ENCODE results near the gene BAHCC1.

The BAHCC1 gene

DNA sequence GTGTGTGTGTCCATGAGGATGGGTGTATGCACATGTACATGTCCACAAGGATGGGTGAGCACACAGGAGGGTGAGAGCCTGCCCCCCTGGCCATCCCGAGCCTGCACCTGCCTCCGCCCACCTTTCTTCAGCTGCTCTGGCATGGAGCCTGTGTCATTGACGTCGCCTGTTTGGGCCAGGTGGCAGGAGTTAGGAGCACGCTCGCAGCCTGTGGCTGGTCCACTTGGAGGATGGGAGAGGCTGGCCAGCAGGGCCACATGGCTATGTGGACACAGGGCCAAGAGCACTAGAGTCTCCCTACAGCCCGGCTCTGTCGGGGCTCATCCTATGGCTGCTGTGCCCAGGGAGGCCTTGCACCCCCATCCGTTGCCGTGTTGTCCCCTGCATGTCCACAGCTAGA is 21.4 kb downstream of the BAHCC1 start:
- Histone ChIP-seq H3K79me2 (ENCODE audit: insufficient read depth, low read length) (peaks cover 98% of the 10 kb centered on the region), H3K4me3 (ENCODE audit: low read length, poor library complexity, severe bottlenecking) (no peak overlapping the region), H3K9me2 (replicated peaks; ENCODE audit: low read depth, low read length) (no peaks in the 10 kb centered on the region), H3F3A (ENCODE audit: low read depth) (no peaks in the 10 kb centered on the region), H3K27me3 (ENCODE audit: insufficient read depth, low read length, poor library complexity, severe bottlenecking) (no peaks in the 10 kb centered on the region), H3K4me1 (ENCODE audit: insufficient read depth, low read length, poor library complexity, severe bottlenecking) (no peaks in the 10 kb centered on the region), H3K9ac (ENCODE audit: low read depth, low read length, poor library complexity, severe bottlenecking) (no peak overlapping the region), H3K9me3 (ENCODE audit: insufficient read depth, low read depth, low read length) (no peaks in the 10 kb centered on the region), H3K36me3 (ENCODE audit: insufficient read depth, low read length) (peaks cover 14% of the 10 kb centered on the region; the same call in 1 of the 2 replicates), H2AFZ (ENCODE audit: low read length) (no peak overlapping the region), H4K20me1 (ENCODE audit: insufficient read depth, low read length, poor library complexity, severe bottlenecking) (peaks cover 59% of the 10 kb centered on the region), H3K4me2 (ENCODE audit: low read depth, low read length, poor library complexity, severe bottlenecking) (no peak overlapping the region)
- TF ChIP-seq CTCF (conservative IDR thresholded peaks at IDR 0.05; ENCODE audit: low read length) (no peak), EZH2phosphoT487 (IDR thresholded peaks at IDR 0.05; ENCODE audit: borderline replicate concordance) (no peak)

DNA sequence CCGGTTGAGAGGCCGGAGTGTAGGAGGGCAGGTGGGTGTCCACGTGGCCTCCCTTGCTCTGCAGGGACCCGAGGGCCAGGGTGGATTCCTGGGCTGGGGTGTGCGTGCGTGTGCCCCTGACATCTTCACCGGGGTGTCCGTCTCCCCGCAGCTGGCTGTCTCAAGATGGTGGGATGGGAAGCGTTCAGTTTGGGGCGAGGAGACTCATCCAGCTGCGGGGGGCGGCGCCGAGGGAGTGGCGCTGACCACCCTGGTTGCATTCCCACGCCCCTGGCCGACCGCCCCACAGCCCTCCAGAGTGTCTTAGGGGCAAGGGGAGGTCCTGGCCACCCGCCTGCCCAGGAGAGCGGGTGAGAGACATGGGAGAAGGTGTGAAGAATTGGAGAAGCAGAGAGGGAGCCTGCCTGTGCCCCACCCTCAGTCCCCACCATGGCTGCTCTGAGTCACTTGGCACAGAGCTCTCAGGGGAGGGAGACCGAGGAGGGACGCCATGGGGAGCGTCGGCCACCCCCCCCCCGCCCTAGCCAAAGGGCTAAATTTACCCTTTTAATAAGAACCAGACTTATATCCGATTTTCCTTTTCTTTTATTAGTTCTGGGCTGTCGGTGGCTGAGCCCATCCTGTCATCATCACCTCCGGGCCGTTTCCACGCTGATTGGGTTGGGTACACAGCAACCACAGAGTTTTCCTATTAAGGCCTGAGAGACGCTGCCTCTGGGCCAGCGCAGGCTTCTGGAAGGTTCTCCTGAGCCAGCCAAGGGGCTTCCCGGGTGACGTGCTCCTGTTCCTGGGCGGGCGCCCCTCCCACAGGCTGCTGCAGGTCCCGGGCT is 22.0 kb downstream of the BAHCC1 start:
- no peak overlapping the region for H2AFZ ChIP-seq (ENCODE audit: low read length)
- TF ChIP-seq EZH2phosphoT487 (IDR thresholded peaks at IDR 0.05; ENCODE audit: borderline replicate concordance): no peak
- TF ChIP-seq CTCF (conservative IDR thresholded peaks at IDR 0.05; ENCODE audit: low read length): no peak
- H3F3A ChIP-seq (ENCODE audit: low read depth): no peaks in the 10 kb centered on the region
- no peak overlapping the region for H3K9ac ChIP-seq (ENCODE audit: low read depth, low read length, poor library complexity, severe bottlenecking)
- no peak overlapping the region for H3K4me3 ChIP-seq (ENCODE audit: low read length, poor library complexity, severe bottlenecking)
- H3K27me3 ChIP-seq (ENCODE audit: insufficient read depth, low read length, poor library complexity, severe bottlenecking): no peaks in the 10 kb centered on the region
- H3K9me3 ChIP-seq (ENCODE audit: insufficient read depth, low read depth, low read length): no peaks in the 10 kb centered on the region
- no peaks in the 10 kb centered on the region for H3K9me2 ChIP-seq (replicated peaks; ENCODE audit: low read depth, low read length)
- H3K4me1 ChIP-seq (ENCODE audit: insufficient read depth, low read length, poor library complexity, severe bottlenecking): no peaks in the 10 kb centered on the region
- peaks cover 98% of the 10 kb centered on the region for H3K79me2 ChIP-seq (ENCODE audit: insufficient read depth, low read length)
- peaks cover 14% of the 10 kb centered on the region; the same call in 1 of the 2 replicates for H3K36me3 ChIP-seq (ENCODE audit: insufficient read depth, low read length)
- peaks cover 58% of the 10 kb centered on the region for H4K20me1 ChIP-seq (ENCODE audit: insufficient read depth, low read length, poor library complexity, severe bottlenecking)
- no peak overlapping the region for H3K4me2 ChIP-seq (ENCODE audit: low read depth, low read length, poor library complexity, severe bottlenecking)

- H3K4me2 ChIP-seq (ENCODE audit: low read depth, low read length, poor library complexity, severe bottlenecking): no peak overlapping the region
Observed at GRCh38 chr17:81417879-81418709, 22.8 kb downstream of the BAHCC1 start.

More at GRCh38 chr17:81417879-81418709, 22.8 kb downstream of the BAHCC1 start:
- Histone ChIP-seq H3K9me3 (ENCODE audit: insufficient read depth, low read depth, low read length) (no peaks in the 10 kb centered on the region), H3K27me3 (ENCODE audit: insufficient read depth, low read length, poor library complexity, severe bottlenecking) (no peaks in the 10 kb centered on the region), H3K9ac (ENCODE audit: low read depth, low read length, poor library complexity, severe bottlenecking) (no peak overlapping the region), H3K9me2 (replicated peaks; ENCODE audit: low read depth, low read length) (no peaks in the 10 kb centered on the region), H3K79me2 (ENCODE audit: insufficient read depth, low read length) (peaks cover 98% of the 10 kb centered on the region), H3K4me1 (ENCODE audit: insufficient read depth, low read length, poor library complexity, severe bottlenecking) (no peaks in the 10 kb centered on the region), H4K20me1 (ENCODE audit: insufficient read depth, low read length, poor library complexity, severe bottlenecking) (peaks cover 58% of the 10 kb centered on the region), H3F3A (ENCODE audit: low read depth) (no peaks in the 10 kb centered on the region), H3K4me3 (ENCODE audit: low read length, poor library complexity, severe bottlenecking) (no peak overlapping the region), H3K36me3 (ENCODE audit: insufficient read depth, low read length) (peaks cover 14% of the 10 kb centered on the region; the same call in 1 of the 2 replicates), H2AFZ (ENCODE audit: low read length) (no peak overlapping the region)
- TF ChIP-seq CTCF (conservative IDR thresholded peaks at IDR 0.05; ENCODE audit: low read length) (no peak), EZH2phosphoT487 (IDR thresholded peaks at IDR 0.05; ENCODE audit: borderline replicate concordance) (no peak)
